Endothelial cell of umbilical vein (primary cell): Measurements from ENCODE around the gene HAGH. TPM values are rescaled to one million over a fixed set of nuclear protein-coding genes. Genes with fewer than 3 reads are reported as not detected.

Source experiments
- BruUV-seq: library from RNA; stranded (reverse); fragments of 400-500 nt; replicated peaks from 2 replicates; lab custom pipeline; 2021; lab: Mats Ljungman, UMichigan
- CTCF ChIA-PET: fragments of 300-600, 350-600 bp; sonication (Branson Sonifier 250); formaldehyde crosslinking; loops from one replicate; lab custom pipeline; 2021; ENCODE audit warnings: antibody characterized with exemption, inconsistent platforms; lab: Charles Lee
- POLR2A ChIA-PET: fragments of 300-600, 350-600 bp; sonication (Branson Sonifier 250); formaldehyde crosslinking; loops from one replicate; lab custom pipeline; 2021; ENCODE audit warnings: antibody characterized with exemption, inconsistent platforms; lab: Charles Lee
- DNase-seq: peaks from one replicate; pipeline ENCODE4 v3.0.0-alpha.2; 2011; ENCODE audit warnings: low read depth, low spot score
- FAIRE-seq: peaks from 2 replicates; lab custom pipeline; 2011; peaks lifted over from hg19 to GRCh38; lab: Jason Lieb, UNC
- H2AFZ ChIP-seq: 2 replicates; pipeline ENCODE4 v1.6.0; 2012; ENCODE audit warnings: low read depth, low read length, control low read depth, inconsistent platforms
- H3K27ac ChIP-seq: 2 replicates; pipeline ENCODE4 v1.5.1; 2011; ENCODE audit warnings: low read depth, mild to moderate bottlenecking, control low read depth, low read length, moderate library complexity; ENCODE audit not compliant: insufficient read depth
- H3K27me3 ChIP-seq, 2 experiments: 2 replicates each; pipeline versions ENCODE4 v1.6.0 to v1.6.1; 2011; ENCODE audit warnings: low read length in 2 of 2, mixed read lengths in 1 of 2; ENCODE audit not compliant: control insufficient read depth in 2 of 2, insufficient read depth in 2 of 2
- H3K36me3 ChIP-seq, 2 experiments: 2 replicates in 1 of 2; 3 replicates in 1 of 2; pipeline ENCODE4 v1.5.1; 2011; ENCODE audit warnings: low read length in 2 of 2, mild to moderate bottlenecking in 1 of 2, moderate library complexity in 1 of 2; ENCODE audit not compliant: control insufficient read depth in 2 of 2, insufficient read depth in 2 of 2; ENCODE audit errors: extremely low read depth in 1 of 2
- H3K4me1 ChIP-seq: 3 replicates; pipeline ENCODE4 v1.5.1; 2011; ENCODE audit warnings: mild to moderate bottlenecking, low read length; ENCODE audit not compliant: control insufficient read depth, insufficient read depth; ENCODE audit errors: extremely low read depth
- H3K4me2 ChIP-seq: 2 replicates; pipeline ENCODE4 v1.6.1; 2011; ENCODE audit warnings: low read length, control low read depth, mixed read lengths; ENCODE audit not compliant: insufficient read depth
- H3K4me3 ChIP-seq, 3 experiments: fragments of 200-600 bp in 1 of 3; sonication (generic), shearing (Covaris generic) in 1 of 3; replicated peaks in 1 of 3; 2 replicates each; pipeline ENCODE4 v1.5.1; 2011 to 2016; ENCODE audit warnings: control low read depth in 3 of 3, low read length in 3 of 3, mild to moderate bottlenecking in 2 of 3, inconsistent platforms in 1 of 3, low read depth in 1 of 3, moderate library complexity in 1 of 3; ENCODE audit not compliant: insufficient read depth in 1 of 3
- H3K79me2 ChIP-seq: 2 replicates; pipeline ENCODE4 v1.6.0; 2012; ENCODE audit warnings: low read length, inconsistent platforms; ENCODE audit not compliant: control insufficient read depth, insufficient read depth
- H3K9ac ChIP-seq: replicated peaks from 2 replicates; pipeline ENCODE3; 2011; ENCODE audit warnings: low read length, control low read depth; ENCODE audit not compliant: insufficient read depth; ENCODE audit errors: extremely low read depth
- H3K9me1 ChIP-seq: replicated peaks from 3 replicates; pipeline ENCODE4 v1.6.0; 2011; ENCODE audit warnings: mild to moderate bottlenecking, low read length; ENCODE audit not compliant: control insufficient read depth, insufficient read depth; ENCODE audit errors: extremely low read depth
- H3K9me3 ChIP-seq: replicated peaks from 2 replicates; pipeline ENCODE4 v1.5.1; 2012; ENCODE audit warnings: low read length, inconsistent platforms; ENCODE audit not compliant: control insufficient read depth, insufficient read depth
- H4K20me1 ChIP-seq: replicated peaks from 2 replicates; pipeline ENCODE3; 2011; ENCODE audit warnings: mild to moderate bottlenecking, low read length; ENCODE audit not compliant: control insufficient read depth, insufficient read depth; ENCODE audit errors: extremely low read depth
- CTCF ChIP-seq, 2 donors: IDR thresholded peaks; 1 replicate in 1 of 2; 2 replicates in 1 of 2; pipeline ENCODE4 v1.5.1; 2011; ENCODE audit warnings: low read length in 2 of 2, mild to moderate bottlenecking in 2 of 2, moderate library complexity in 2 of 2, control low read depth in 1 of 2, inconsistent platforms in 1 of 2, low read depth in 1 of 2; ENCODE audit not compliant: insufficient read depth in 1 of 2; ENCODE audit errors: extremely low read depth in 1 of 2
- EZH2 ChIP-seq: IDR thresholded peaks from 2 replicates; pipeline ENCODE4 v1.6.1; 2012; ENCODE audit warnings: borderline replicate concordance, low read depth, mild to moderate bottlenecking, moderate library complexity, low read length, inconsistent platforms; ENCODE audit not compliant: severe bottlenecking
- FOS ChIP-seq: IDR thresholded peaks from 2 replicates; pipeline ENCODE4 v1.6.1; 2011; ENCODE audit warnings: mild to moderate bottlenecking, low read length, moderate library complexity, borderline replicate concordance; ENCODE audit not compliant: insufficient read depth
- GATA2 ChIP-seq: IDR thresholded peaks from 2 replicates; pipeline ENCODE4 v1.7.0; 2011; ENCODE audit warnings: low read depth, mild to moderate bottlenecking, moderate library complexity, mixed read lengths, low read length; ENCODE audit not compliant: insufficient read length, insufficient read depth
- JUN ChIP-seq: IDR thresholded peaks from 2 replicates; pipeline ENCODE4 v1.6.1; 2011; ENCODE audit warnings: borderline replicate concordance, low read depth; ENCODE audit not compliant: insufficient read length, insufficient read depth
- MAX ChIP-seq: IDR thresholded peaks from 2 replicates; pipeline ENCODE4 v1.6.1; 2011; ENCODE audit not compliant: insufficient read depth, insufficient read length
- MYC ChIP-seq: IDR thresholded peaks from one replicate; pipeline ENCODE4 v1.6.1; 2011; ENCODE audit warnings: mild to moderate bottlenecking, low read depth, low read length
- POLR2A ChIP-seq: IDR thresholded peaks from 2 replicates; pipeline ENCODE4 v1.6.1; 2012; ENCODE audit warnings: low read depth, mild to moderate bottlenecking, control low read depth, low read length
- POLR2AphosphoS5 ChIP-seq: IDR thresholded peaks from 2 replicates; pipeline ENCODE4 v1.6.1; 2012; ENCODE audit warnings: low read depth, mild to moderate bottlenecking, control low read depth, low read length, moderate library complexity; ENCODE audit not compliant: insufficient read depth
- dilution Hi-C: fragments of 300-500 bp; cut with MboI; formaldehyde crosslinking; loops from one replicate; pipeline ENCODE4 v1.15.0; 2019; ENCODE audit warnings: low sequenced_read_pairs; ENCODE audit not compliant: extremely low pct_ligation_motif_present
- intact Hi-C: fragments of 100-400 bp; cut with micrococcal nuclease; formaldehyde crosslinking; loops from one replicate; pipeline ENCODE4 v1.10.0; 2022
- polyA plus RNA-seq, 4 experiments: library from polyadenylated mRNA; depleted of rRNA in 3 of 4; stranded (reverse) in 3 of 4; unstranded in 1 of 4; fragments of >200 nt; gene quantifications; 2 replicates each; pipeline versions ENCODE4 v1.2.1 to v1.2.3, GENCODE V29; 2011 to 2012; ENCODE audit warnings: missing spikeins in 1 of 4
- total RNA-seq: library from RNA; stranded (reverse); gene quantifications from 2 replicates; pipeline ENCODE4 v1.2.3, GENCODE V29; 2021

Gene HAGH
- total and polyA plus RNA-seq, 2 donors (not counting 3 experiments of a cell fraction or from before 2014, with no cell fraction given) = 54.3 to 84.2 TPM

DNA sequence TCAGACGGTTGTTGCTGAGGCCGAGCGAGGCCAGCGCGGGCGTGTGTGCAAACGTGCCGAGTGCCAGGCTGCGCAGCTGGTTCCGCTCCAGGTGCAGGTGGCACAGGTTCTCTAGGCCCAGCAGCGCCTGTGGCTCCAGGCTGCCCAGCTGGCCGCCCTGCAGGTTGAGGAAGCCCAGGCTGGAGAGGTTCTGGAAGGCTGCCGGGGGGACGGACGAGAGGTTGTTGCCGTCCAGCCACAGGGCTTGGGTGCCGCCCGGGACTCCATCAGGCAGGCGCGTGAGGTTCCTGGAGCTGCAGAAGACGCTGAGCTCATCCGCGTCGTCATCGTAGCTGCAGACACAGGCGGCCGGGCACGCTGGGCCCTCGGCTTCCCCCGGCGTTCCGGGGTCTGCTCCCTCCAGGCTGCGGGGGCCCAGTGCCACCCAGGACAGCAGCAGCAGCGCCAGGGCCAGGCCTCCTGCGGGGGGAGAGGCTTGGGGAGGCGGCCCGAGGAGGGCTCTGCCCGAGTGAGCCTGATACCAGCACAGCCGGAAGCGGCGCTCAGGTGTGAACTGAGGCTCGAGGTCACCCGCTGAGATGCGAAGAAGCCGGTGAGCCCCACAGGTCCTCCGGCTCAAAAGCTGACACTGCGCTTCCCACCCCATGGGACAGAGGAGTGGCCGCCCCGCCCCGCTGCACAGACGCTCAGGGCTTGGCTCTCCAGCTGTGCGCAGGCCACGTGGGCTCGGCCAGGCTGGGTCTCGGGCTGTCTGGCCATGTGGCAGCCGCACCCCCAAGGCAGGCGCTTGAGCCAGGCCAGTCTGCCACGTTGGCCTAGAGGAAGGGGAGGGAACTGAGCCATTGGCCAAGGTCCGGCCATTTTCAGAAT, 34.4 kb downstream of the HAGH start:
- no peaks in the 10 kb centered on the region for H3K9me1 ChIP-seq
- no peak overlapping the region for H3K4me3 ChIP-seq
- intact Hi-C loops = no loop called here
- H3K4me1 ChIP-seq = no peaks in the 10 kb centered on the region
- no peaks in the 10 kb centered on the region for H3K79me2 ChIP-seq
- BruUV-seq = no TSS peak
- no peak for FAIRE-seq
- H3K27ac ChIP-seq = no peak overlapping the region
- no peaks in the 10 kb centered on the region for H3K9me3 ChIP-seq
- CTCF ChIA-PET = interaction anchor here (1.0 kb wide), 1 partner anchor 32 kb away, joined by 3 read pairs; no protein-coding TSS in a partner anchor
- no peak overlapping the region for H3K9ac ChIP-seq
- H2AFZ ChIP-seq = no peak overlapping the region
- no peaks in the 10 kb centered on the region for H3K27me3 ChIP-seq
- dilution Hi-C loops = no loop called here
- DNase-seq = no peak
- TF ChIP-seq POLR2AphosphoS5 = no peak
- TF ChIP-seq EZH2 = no peak
- TF ChIP-seq FOS = no peak
- no peak for TF ChIP-seq JUN
- TF ChIP-seq GATA2 = no peak
- TF ChIP-seq MYC = no peak
- TF ChIP-seq CTCF (IDR thresholded peaks at IDR 0.05; ENCODE audit: extremely low read depth in 1 of 2, insufficient read depth in 1 of 2, low read depth in 1 of 2, low read length in 2 of 2) = no peak
- TF ChIP-seq MAX = no peak
- no peak for TF ChIP-seq POLR2A
- H3K36me3 ChIP-seq = peaks cover 0 to 14% of the 10 kb centered on the region in 2 experiments
- no peaks in the 10 kb centered on the region for H4K20me1 ChIP-seq
- no peak overlapping the region for H3K4me2 ChIP-seq
- POLR2A ChIA-PET = no interaction called here
